NCI-H774 (cell line): Measurements from ENCODE around the gene TCP1.
A peak's percentile ranks its signal among the peaks of the same experiment; 100 is the strongest.
"Not testable (repeated sequence)": the region's sequence is repeated elsewhere in the genome, so short reads cannot be mapped to it uniquely, and the experiment has no call there.

ENCODE experiments used
- DNase-seq: peaks from one replicate; lab custom pipeline; 2025; lab: John Stamatoyannopoulos, UW

The TCP1 gene

GRCh38 chr6:159816775-159817174 is 27.4 kb upstream of the TCP1 start:
- DNase-seq: not testable (repeated sequence)

- DNase-seq: no peak
These were observed 26.0 kb upstream of the TCP1 start for GRCh38 chr6:159815410-159815809.

GRCh38 chr6:159813781-159814180 is 24.4 kb upstream of the TCP1 start:
- no peak for DNase-seq

- DNase-seq: no peak
These were observed 19.7 kb upstream of the TCP1 start for GRCh38 chr6:159809149-159809548.

- DNase-seq: no peak
These were observed 19.2 kb upstream of the TCP1 start for GRCh38 chr6:159808647-159809046.

- DNase-seq: no peak
These were observed 17.9 kb upstream of the TCP1 start for GRCh38 chr6:159807150-159807858.

- no peak for DNase-seq
These were observed 16.6 kb upstream of the TCP1 start for GRCh38 chr6:159806021-159806458.

GRCh38 chr6:159805440-159806020 is 16.1 kb upstream of the TCP1 start:
- no peak for DNase-seq

- peak; percentile 65 for DNase-seq
These were observed 15.1 kb upstream of the TCP1 start for GRCh38 chr6:159804504-159804903.

- DNase-seq: no peak
These were observed 12.5 kb upstream of the TCP1 start for GRCh38 chr6:159801935-159802334.

- DNase-seq: no peak
These were observed 10.9 kb upstream of the TCP1 start, which contains the start of gene PNLDC1 for GRCh38 chr6:159800141-159800865. Gene PNLDC1 (plus strand): TSS chr6:159800276. CDS start chr6:159800308, 32 bp downstream.

GRCh38 chr6:159797554-159797953 is 8.2 kb upstream of the TCP1 start:
- no peak for DNase-seq

- not testable (repeated sequence) for DNase-seq
These were observed 5.6 kb upstream of the TCP1 start for GRCh38 chr6:159794976-159795375.

- DNase-seq: no peak
These were observed 1.7 kb upstream of the TCP1 start for GRCh38 chr6:159790956-159791598.

- DNase-seq: peak; percentile 98
These were observed 950 bp upstream of the TCP1 start, which contains the start of gene MRPL18 for GRCh38 chr6:159790149-159790955. Gene MRPL18 (plus strand): TSS chr6:159790467. CDS start chr6:159790588, 121 bp downstream.

GRCh38 chr6:159788753-159789376 is 537 bp downstream of the TCP1 start:
- no peak for DNase-seq

GRCh38 chr6:159788276-159788675 is 1.1 kb downstream of the TCP1 start:
- DNase-seq: no peak

- DNase-seq: no peak
These were observed 10.8 kb downstream of the TCP1 start for GRCh38 chr6:159778542-159779103.

- DNase-seq: no peak
These were observed 11.3 kb downstream of the TCP1 start for GRCh38 chr6:159778131-159778530.

GRCh38 chr6:159777240-159777904 is 12.0 kb downstream of the TCP1 start:
- no peak for DNase-seq
